Uterus (tissue), 4 donors: ENCODE results near the gene ANAPC16. TPM values are rescaled to one million over a fixed set of nuclear protein-coding genes. Genes with fewer than 3 reads are reported as not detected.

Experiments
- DNase-seq, 2 donors: peaks; one replicate each; pipeline ENCODE4 v3.0.0-alpha.2; 2019 to 2020
- H3K27ac ChIP-seq, 2 donors: fragments of 200-600 bp; sonication (generic); 1 replicate in 1 of 2; 2 replicates in 1 of 2; pipeline ENCODE4 v1.5.1; 2016 to 2018
- H3K27me3 ChIP-seq, 2 donors: fragments of 200-600 bp; sonication (generic); one replicate each; pipeline ENCODE4 v1.5.1; 2018 to 2019; ENCODE audit warnings: control low read depth in 1 of 2
- H3K36me3 ChIP-seq, 2 donors: fragments of 200-600 bp; sonication (generic); one replicate each; pipeline ENCODE4 v1.5.1; 2019; ENCODE audit warnings: control low read depth in 1 of 2
- H3K4me1 ChIP-seq, 2 donors: fragments of 200-600 bp; sonication (generic); one replicate each; pipeline ENCODE4 v1.5.1; 2018 to 2019; ENCODE audit warnings: control low read depth in 1 of 2
- H3K4me3 ChIP-seq, 2 donors: fragments of 200-600 bp; sonication (generic); 1 replicate in 1 of 2; 2 replicates in 1 of 2; pipeline ENCODE4 v1.5.1; 2018 to 2019; ENCODE audit warnings: mild to moderate bottlenecking in 1 of 2
- H3K9me3 ChIP-seq, 2 donors: fragments of 200-600 bp; sonication (generic); one replicate each; pipeline ENCODE4 v1.5.1; 2019; ENCODE audit warnings: control low read depth in 1 of 2
- CTCF ChIP-seq, 4 experiments: fragments of 200-600 bp in 2 of 4; fragments of 450-650 bp in 2 of 4; sonication (generic) in 2 of 4; IDR thresholded peaks; one replicate each; pipeline ENCODE4 v1.5.1; 2016 to 2019; ENCODE audit warnings: antibody characterized with exemption in 4 of 4, mild to moderate bottlenecking in 2 of 4, moderate library complexity in 1 of 4
- POLR2A ChIP-seq, 2 donors: fragments of 450-650 bp; IDR thresholded peaks; one replicate each; pipeline ENCODE4 v1.6.1; 2016; ENCODE audit warnings: antibody characterized with exemption in 2 of 2, mild to moderate bottlenecking in 1 of 2, moderate library complexity in 1 of 2
- intact Hi-C: fragments of 100-400 bp; cut with DNase I; formaldehyde crosslinking; loops from one replicate; pipeline ENCODE4 v1.15.1; 2023; ENCODE audit warnings: low total_unique reads
- total RNA-seq, 4 donors: library from RNA; depleted of rRNA in 3 of 4; stranded (reverse); fragments of >200 nt in 3 of 4; gene quantifications; one replicate each; pipeline versions ENCODE4 v1.1.0 to v1.2.4, GENCODE V29; 2014 to 2023
- donor health status: DM: yes; HTN: yes; CAD: no.

ANAPC16 gene
- total RNA-seq, 4 donors from 2014 or later = 83.8 to 144 (median 101) TPM

DNA sequence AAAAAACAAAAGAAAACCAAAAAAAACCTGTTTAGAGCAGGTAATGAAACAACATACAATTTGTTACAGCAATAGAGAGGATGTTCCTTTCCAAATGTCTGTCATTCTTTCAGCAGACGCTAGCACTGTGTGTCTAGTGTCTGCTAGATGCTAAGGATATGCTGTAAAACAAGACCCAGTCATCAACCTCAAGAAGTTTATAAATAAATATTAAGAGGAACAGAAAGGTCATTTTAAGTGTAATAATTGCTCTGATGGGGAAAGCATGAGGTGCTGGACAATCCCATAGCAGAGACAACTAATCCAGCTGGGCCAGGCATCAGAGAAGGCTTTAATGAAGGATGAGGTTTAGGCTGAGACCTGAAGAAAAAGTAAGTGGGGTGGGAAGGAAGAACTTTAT lies 23.6 kb downstream of the ANAPC16 start:
- TF ChIP-seq CTCF (IDR thresholded peaks at IDR 0.05) = no peak
- no peak for TF ChIP-seq POLR2A (IDR thresholded peaks at IDR 0.05)
- Histone ChIP-seq H3K27me3 (no peaks in the 10 kb centered on the region), H3K27ac (no peak overlapping the region), H3K4me3 (no peak overlapping the region), H3K4me1 (peaks cover 0 to 3% of the 10 kb centered on the region in 2 donors), H3K9me3 (no peaks in the 10 kb centered on the region), H3K36me3 (no peaks in the 10 kb centered on the region)
- no peak for DNase-seq
- intact Hi-C loops = no loop called here

DNA sequence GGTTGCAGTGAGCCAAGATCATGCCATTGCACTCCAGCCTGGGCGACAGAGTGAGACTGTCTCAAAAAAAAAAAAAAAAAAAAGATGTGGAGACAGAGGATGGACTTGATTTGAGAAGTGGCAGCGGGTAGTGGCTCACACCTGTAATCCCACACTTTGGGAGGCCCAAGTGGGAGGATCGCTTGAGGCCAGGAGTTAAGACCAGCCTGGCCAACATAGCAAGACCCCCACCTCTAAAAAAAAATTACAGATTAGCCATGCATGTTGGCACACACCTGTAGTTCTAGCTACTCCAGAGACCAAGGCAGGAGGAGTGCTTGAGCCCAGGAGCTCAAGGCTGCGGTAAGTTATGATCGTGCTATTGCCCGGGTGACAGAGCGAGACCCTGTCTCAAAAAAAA lies 24.6 kb downstream of the ANAPC16 start:
- intact Hi-C loops = no loop called here

GRCh38 chr10:72241691-72242252 lies 26.0 kb downstream of the ANAPC16 start:
- Histone ChIP-seq H3K36me3 (no peaks in the 10 kb centered on the region), H3K9me3 (no peaks in the 10 kb centered on the region), H3K4me3 (no peak overlapping the region), H3K27ac (peak overlapping the region; percentile 80 to 99), H3K27me3 (no peaks in the 10 kb centered on the region), H3K4me1 (peaks cover 2 to 11% of the 10 kb centered on the region in 2 donors)
- no peak for TF ChIP-seq POLR2A (IDR thresholded peaks at IDR 0.05)
- no peak for TF ChIP-seq CTCF (IDR thresholded peaks at IDR 0.05)
- intact Hi-C loops = no loop called here
- no peak for DNase-seq

More for the DNA sequence above, 24.6 kb downstream of the ANAPC16 start:
- H3K27me3 ChIP-seq = no peaks in the 10 kb centered on the region
- DNase-seq = no peak
- H3K4me3 ChIP-seq = no peak overlapping the region
- H3K9me3 ChIP-seq = no peaks in the 10 kb centered on the region
- no peaks in the 10 kb centered on the region for H3K36me3 ChIP-seq
- no peak overlapping the region for H3K27ac ChIP-seq
- peaks cover 0 to 11% of the 10 kb centered on the region in 2 donors for H3K4me1 ChIP-seq
- no peak for TF ChIP-seq CTCF (IDR thresholded peaks at IDR 0.05)
- TF ChIP-seq POLR2A (IDR thresholded peaks at IDR 0.05) = no peak

DNA sequence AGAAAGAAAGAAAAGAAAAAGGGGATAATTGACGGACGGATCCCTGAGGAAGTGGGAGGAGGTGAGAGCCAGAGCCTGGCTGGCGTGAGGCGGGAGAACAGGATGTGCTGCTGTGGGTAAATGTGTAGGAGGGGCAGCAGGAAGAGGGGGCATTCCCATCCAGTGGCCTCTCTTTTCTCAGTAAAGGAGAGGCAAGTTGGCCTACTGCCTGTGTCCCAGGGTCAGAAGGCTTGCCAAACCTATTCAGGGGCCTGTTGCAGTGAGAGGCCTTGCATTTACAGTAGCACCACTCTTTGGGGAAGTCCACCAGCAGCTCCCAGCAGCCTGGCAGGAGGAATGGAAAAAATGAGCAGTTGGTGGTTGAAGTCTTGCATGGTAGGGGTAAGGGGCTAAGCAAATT lies 26.9 kb downstream of the ANAPC16 start:
- H3K27ac ChIP-seq = peak overlapping the region; percentile 80 to 99
- peak; percentile 72 to 78 for DNase-seq
- no peaks in the 10 kb centered on the region for H3K9me3 ChIP-seq
- no peaks in the 10 kb centered on the region for H3K36me3 ChIP-seq
- intact Hi-C loops = no loop called here
- no peaks in the 10 kb centered on the region for H3K27me3 ChIP-seq
- H3K4me1 ChIP-seq = peaks cover 11 to 14% of the 10 kb centered on the region in 2 donors
- TF ChIP-seq CTCF (IDR thresholded peaks at IDR 0.05) (no peak), POLR2A (IDR thresholded peaks at IDR 0.05) (no peak)
- no peak overlapping the region for H3K4me3 ChIP-seq

DNA sequence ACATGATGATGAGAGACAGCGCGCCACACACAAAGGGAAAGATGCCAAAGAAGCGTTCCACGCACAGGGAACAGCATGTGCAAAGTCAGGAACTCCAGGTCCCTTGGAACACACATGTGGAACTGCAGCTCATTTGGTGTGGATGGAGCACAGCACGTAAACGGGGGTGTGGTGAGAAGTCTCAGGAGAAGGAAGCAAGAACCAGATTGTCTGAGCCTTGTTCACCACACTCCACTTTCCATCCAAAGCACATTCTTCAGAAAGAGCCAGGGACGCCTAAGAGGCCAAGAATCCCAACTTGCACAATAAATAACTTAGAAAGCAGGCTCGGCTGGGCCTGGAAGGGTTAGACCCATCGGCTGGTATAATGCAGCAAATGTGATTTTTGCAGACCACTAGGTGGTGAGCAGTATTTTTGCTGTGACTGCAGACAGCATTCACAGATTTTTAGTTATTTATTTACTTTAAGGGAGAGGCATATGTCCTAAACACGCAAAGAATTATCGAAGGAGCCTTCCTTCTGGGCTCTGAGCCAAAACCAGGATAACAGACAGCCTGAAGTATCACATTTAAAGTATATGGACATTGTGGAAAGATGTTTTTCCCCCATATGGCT lies 28.1 kb downstream of the ANAPC16 start:
- peaks cover 16 to 18% of the 10 kb centered on the region in 2 donors for H3K4me1 ChIP-seq
- DNase-seq = peak; percentile 83

More for the DNA sequence above, 28.1 kb downstream of the ANAPC16 start:
- intact Hi-C loops = no loop called here
- H3K27me3 ChIP-seq = no peaks in the 10 kb centered on the region
- peak overlapping the region; percentile 80 to 99 for H3K27ac ChIP-seq
- peak; percentile 20 to 55 (median 40) for TF ChIP-seq CTCF (IDR thresholded peaks at IDR 0.05)
- no peak for TF ChIP-seq POLR2A (IDR thresholded peaks at IDR 0.05)
- no peaks in the 10 kb centered on the region for H3K36me3 ChIP-seq
- H3K4me3 ChIP-seq = no peak overlapping the region
- H3K9me3 ChIP-seq = no peaks in the 10 kb centered on the region
